ENCODE results near the gene CLDN4. TPM values are rescaled to one million over a fixed set of nuclear protein-coding genes. Genes with fewer than 3 reads are reported as not detected.

CLDN4 gene
- total RNA-seq, 6 experiments from 2014 or later, result 0.05 to 0.47 (median 0.32) TPM

DNA sequence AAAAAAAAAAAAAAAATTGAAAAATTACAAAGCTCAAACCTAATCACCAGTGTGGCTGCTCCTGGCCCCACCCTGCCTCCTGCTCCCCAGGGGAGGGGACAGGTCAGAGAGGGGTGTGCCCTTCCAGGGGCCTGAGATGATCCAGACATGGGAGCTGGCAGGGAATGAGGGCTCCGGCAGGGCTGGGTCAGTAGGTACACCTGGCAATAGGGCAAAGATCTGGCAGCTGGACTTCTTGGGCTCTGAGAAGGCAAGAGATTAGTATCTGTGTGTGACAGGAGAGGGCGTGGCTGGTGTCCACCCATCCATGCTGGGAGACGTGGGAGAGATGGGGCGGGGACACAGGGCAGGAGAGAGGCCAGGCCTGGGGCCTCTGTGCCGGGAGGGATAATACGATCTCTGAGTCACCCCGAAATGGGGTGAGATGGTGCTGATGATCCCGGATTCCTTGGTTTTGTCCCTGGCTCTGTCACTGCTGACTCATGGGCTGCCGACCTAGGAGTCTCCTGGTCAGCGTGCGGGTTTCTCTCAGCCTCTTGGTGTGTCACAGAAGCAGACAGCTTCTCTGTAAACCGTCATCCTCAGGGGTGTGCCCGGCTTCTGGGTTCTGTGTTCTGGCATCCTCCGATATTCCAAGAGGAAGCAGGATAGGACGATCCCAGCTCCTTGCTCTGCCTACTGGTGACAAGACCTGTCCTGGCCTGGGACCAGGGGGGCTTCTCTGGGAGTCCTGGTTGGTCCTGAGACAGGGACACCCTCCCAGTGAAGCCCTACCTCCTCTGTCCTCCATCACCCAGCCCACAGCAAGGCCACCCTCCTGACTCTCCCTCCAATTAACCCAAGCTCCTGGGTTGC is 8.2 kb upstream of the CLDN4 start:
- no peak for TF ChIP-seq CTCF (IDR thresholded peaks at IDR 0.05)
- Mint-ChIP-seq H3K36me3 (ENCODE audit: low read depth) (no peaks in the 10 kb centered on the region; the same call in 1 of the 2 replicates), H3K27ac (peak overlapping the region; percentile 96), H3K9me3 (no peaks in the 10 kb centered on the region), H3K4me3 (peak overlapping the region; percentile 58), H3K27me3 (ENCODE audit: insufficient read depth) (peaks cover 2% of the 10 kb centered on the region; the same call in 1 of the 2 replicates), H3K4me1 (ENCODE audit: low read depth) (peaks cover 34% of the 10 kb centered on the region)
- DNase-seq, result peak; percentile 99

GRCh38 chr7:73823257-73823656 is 7.5 kb upstream of the CLDN4 start:
- peak overlapping the region; percentile 58 for H3K4me3 Mint-ChIP-seq
- no peak for TF ChIP-seq CTCF (IDR thresholded peaks at IDR 0.05)
- H3K27me3 Mint-ChIP-seq (ENCODE audit: insufficient read depth), result peaks cover 2% of the 10 kb centered on the region; the same call in 1 of the 2 replicates
- DNase-seq, result no peak
- peak overlapping the region; percentile 96 for H3K27ac Mint-ChIP-seq
- H3K36me3 Mint-ChIP-seq (ENCODE audit: low read depth), result no peaks in the 10 kb centered on the region; the same call in 1 of the 2 replicates
- peaks cover 41% of the 10 kb centered on the region for H3K4me1 Mint-ChIP-seq (ENCODE audit: low read depth)
- no peaks in the 10 kb centered on the region for H3K9me3 Mint-ChIP-seq

- no peak overlapping the region for H3K4me3 Mint-ChIP-seq
- H3K4me1 Mint-ChIP-seq (ENCODE audit: low read depth), result peaks cover 49% of the 10 kb centered on the region
- no peaks in the 10 kb centered on the region for H3K9me3 Mint-ChIP-seq
- TF ChIP-seq CTCF (IDR thresholded peaks at IDR 0.05), result no peak
- no peak for DNase-seq
- H3K27me3 Mint-ChIP-seq (ENCODE audit: insufficient read depth), result peaks cover 2% of the 10 kb centered on the region; the same call in 1 of the 2 replicates
- H3K36me3 Mint-ChIP-seq (ENCODE audit: low read depth), result no peaks in the 10 kb centered on the region
- peak overlapping the region; percentile 96; the same call in 1 of the 2 replicates for H3K27ac Mint-ChIP-seq
These were observed 6.8 kb upstream of the CLDN4 start for GRCh38 chr7:73823873-73824592.

DNA sequence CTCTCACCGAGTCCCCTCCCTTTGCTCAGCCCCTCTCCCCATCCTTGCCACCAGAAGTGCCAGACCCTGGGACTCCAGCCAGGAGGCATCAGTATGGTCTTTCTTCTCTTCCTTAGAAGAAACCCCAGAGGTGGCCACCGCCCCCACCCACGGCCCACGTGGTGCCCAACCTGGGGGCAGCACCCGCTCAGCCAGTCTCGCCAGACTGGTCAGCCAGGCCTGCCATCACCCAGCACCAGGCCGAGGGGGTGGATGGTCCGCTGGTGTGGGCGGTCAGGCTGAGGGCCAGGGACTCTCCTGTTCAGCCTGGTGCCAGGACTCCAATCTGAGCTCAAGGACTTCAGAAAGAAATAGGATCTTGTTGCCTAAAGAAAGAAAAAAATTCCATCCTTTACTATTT is 5.8 kb upstream of the CLDN4 start:
- Mint-ChIP-seq H3K27ac (no peak overlapping the region), H3K4me1 (ENCODE audit: low read depth) (peaks cover 56% of the 10 kb centered on the region), H3K4me3 (no peak overlapping the region), H3K27me3 (ENCODE audit: insufficient read depth) (peaks cover 4% of the 10 kb centered on the region; the same call in 1 of the 2 replicates), H3K9me3 (no peaks in the 10 kb centered on the region), H3K36me3 (ENCODE audit: low read depth) (no peaks in the 10 kb centered on the region)
- TF ChIP-seq CTCF (IDR thresholded peaks at IDR 0.05), result no peak
- DNase-seq, result no peak

- H3K4me1 Mint-ChIP-seq (ENCODE audit: low read depth), result peaks cover 45% of the 10 kb centered on the region
- TF ChIP-seq CTCF (IDR thresholded peaks at IDR 0.05), result no peak
- H3K9me3 Mint-ChIP-seq, result no peaks in the 10 kb centered on the region
- DNase-seq, result no peak
- no peak overlapping the region for H3K4me3 Mint-ChIP-seq
- H3K27me3 Mint-ChIP-seq (ENCODE audit: insufficient read depth), result peaks cover 4% of the 10 kb centered on the region; the same call in 1 of the 2 replicates
- no peaks in the 10 kb centered on the region for H3K36me3 Mint-ChIP-seq (ENCODE audit: low read depth)
- no peak overlapping the region for H3K27ac Mint-ChIP-seq
These were observed 3.2 kb upstream of the CLDN4 start for GRCh38 chr7:73827567-73828106.
